Left lung (tissue), 10 donors: ENCODE measurements around the gene YJEFN3. TPM values are rescaled to one million over a fixed set of nuclear protein-coding genes. Genes with fewer than 3 reads are reported as not detected.

Experiments
- ATAC-seq: fragments of 200-7000 bp; cut with Tn5 transposase; one replicate; pipeline ENCODE4 v1.9.1; 2020; ENCODE audit warnings: moderate library complexity
- DNase-seq, 4 donors: peaks; one replicate each; pipeline ENCODE4 v3.0.0-alpha.2; 2013 to 2020
- H3K27ac ChIP-seq, 2 donors: fragments of 200-600 bp; sonication (generic) in 1 of 2; one replicate each; pipeline versions ENCODE4 v1.5.0 to v1.8.0; 2020 to 2021
- H3K27me3 ChIP-seq, 2 donors: fragments of 200-600 bp; sonication (generic) in 1 of 2; one replicate each; pipeline versions ENCODE4 v1.5.0 to v1.8.0; 2020 to 2021
- H3K36me3 ChIP-seq, 2 donors: fragments of 200-600 bp; sonication (generic) in 1 of 2; one replicate each; pipeline versions ENCODE4 v1.5.0 to v1.8.0; 2020 to 2021
- H3K4me1 ChIP-seq, 2 donors: fragments of 200-600 bp; one replicate each; pipeline ENCODE4 v1.8.0; 2021
- H3K4me3 ChIP-seq, 2 donors: fragments of 200-600 bp; sonication (generic) in 1 of 2; one replicate each; pipeline versions ENCODE4 v1.5.0 to v1.8.0; 2020 to 2021; ENCODE audit warnings: mild to moderate bottlenecking in 1 of 2
- H3K9me3 ChIP-seq, 2 donors: fragments of 200-600 bp; sonication (generic) in 1 of 2; one replicate each; pipeline versions ENCODE4 v1.5.0 to v1.8.0; 2020 to 2021
- intact Hi-C, 2 donors: fragments of 100-400 bp; cut with DNase I; formaldehyde crosslinking; loops; one replicate each; pipeline versions ENCODE4 v1.11.2 to v1.14.2; 2022
- polyA plus RNA-seq, 6 donors: library from polyadenylated mRNA; unstranded; fragments of 120-200 nt; gene quantifications; one replicate each; pipeline ENCODE4 v1.2.1, GENCODE V29; 2013; ENCODE audit not compliant: insufficient read length in 6 of 6
- total RNA-seq, 2 donors: library from RNA; stranded (reverse); fragmentation: NEBNext Ultra II Directional; extraction: Animal tissue kit (Norgen Biotek cat#: 25700); gene quantifications; one replicate each; pipeline ENCODE4 v1.2.1, GENCODE V29; 2021
- TF ChIP-seq, protein P1 (sequence below), 2 donors: fragments of 200-600 bp; sonication (generic) in 1 of 2; IDR thresholded peaks; one replicate each; pipeline versions ENCODE4 v1.5.0 to v1.8.0; 2021; ENCODE audit warnings: antibody characterized with exemption in 2 of 2
- donor health status: DM: no; HTN: yes; CAD: no.
- donor health status: DM: no; HTN: no; CAD: no.

The YJEFN3 gene
- total and polyA plus RNA-seq, 8 donors, result 2.7 to 13.6 (median 11.0) TPM

DNA sequence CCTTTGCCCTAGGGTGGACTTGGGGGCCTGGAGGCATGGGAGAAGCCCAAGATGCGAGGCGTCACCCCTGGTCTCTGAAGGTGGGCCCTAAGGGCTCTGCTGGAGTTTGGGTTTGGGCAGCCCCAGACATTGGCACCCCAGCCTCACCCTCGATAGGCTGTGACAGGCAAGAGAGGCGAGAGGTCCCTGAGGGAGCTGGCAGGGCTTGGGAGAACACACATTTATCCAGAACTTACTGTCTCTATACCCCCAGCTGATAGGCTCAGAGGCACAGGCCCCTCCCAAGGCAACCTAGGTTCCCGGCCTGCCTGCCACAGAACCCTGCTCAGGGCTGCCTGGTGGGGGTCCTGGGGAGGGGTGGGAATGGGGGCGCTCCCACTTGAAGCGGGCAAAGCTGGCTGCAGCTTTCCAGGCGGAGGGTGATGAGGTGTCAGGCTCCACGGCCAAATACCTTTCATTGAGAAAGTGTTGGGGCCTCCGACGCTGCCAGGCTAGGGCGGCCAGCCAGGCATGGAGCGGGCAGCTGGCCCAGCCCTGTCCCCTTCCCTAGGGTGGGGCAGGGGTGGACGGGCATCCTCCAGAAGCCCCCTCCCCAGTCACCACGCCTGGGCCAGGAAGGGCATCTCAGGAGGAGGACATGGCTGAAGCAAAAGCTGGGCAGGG is 19.1 kb downstream of the YJEFN3 start:
- intact Hi-C loops, result no loop called here

DNA sequence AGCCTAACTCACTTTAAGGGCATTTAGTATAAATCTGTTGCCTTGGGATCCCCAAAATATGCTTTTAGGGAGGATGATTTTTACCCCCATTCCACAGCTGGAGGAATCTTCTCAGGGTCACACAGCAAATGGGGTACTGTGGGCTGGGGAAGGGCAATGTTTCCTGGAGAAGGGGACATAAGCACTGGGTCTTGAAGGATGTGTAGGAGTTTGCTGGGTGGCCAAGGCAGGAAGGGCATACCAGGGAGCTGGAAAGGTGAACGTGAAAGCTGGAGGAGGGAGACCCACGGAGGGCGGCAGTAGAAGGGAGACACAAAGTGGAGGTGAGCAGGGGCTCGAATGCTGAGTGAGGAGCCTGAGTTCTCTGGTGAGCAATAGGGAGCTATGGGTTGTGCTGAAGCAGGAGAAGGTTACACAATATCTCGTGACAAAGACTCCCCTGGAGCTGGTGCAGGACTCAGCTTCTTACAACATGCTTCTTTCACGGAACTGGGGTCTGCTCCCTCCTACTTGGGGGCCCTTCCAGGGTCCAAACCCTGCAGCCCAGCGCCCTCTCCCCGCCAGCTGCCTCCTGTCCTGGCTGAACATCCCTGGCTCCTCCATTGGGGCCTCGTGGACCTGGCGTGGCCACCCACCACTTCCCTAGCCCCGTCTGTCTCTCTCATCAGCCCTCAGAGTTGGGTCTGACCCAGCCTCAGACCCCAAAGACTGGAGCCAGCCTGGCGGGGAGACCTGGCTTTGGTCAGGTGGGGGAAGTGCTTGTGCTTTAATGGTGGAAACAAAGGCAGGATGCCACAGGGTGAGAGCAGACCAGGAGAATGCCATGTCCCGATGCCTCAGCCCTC is 20.4 kb downstream of the YJEFN3 start:
- Histone ChIP-seq H3K9me3 (peaks cover 0 to 2% of the 10 kb centered on the region in 2 donors), H3K27ac (no peak overlapping the region), H3K4me1 (no peaks in the 10 kb centered on the region), H3K36me3 (no peaks in the 10 kb centered on the region), H3K27me3 (peaks cover 0 to 66% of the 10 kb centered on the region in 2 donors), H3K4me3 (no peak overlapping the region)
- TF ChIP-seq, protein P1, sequence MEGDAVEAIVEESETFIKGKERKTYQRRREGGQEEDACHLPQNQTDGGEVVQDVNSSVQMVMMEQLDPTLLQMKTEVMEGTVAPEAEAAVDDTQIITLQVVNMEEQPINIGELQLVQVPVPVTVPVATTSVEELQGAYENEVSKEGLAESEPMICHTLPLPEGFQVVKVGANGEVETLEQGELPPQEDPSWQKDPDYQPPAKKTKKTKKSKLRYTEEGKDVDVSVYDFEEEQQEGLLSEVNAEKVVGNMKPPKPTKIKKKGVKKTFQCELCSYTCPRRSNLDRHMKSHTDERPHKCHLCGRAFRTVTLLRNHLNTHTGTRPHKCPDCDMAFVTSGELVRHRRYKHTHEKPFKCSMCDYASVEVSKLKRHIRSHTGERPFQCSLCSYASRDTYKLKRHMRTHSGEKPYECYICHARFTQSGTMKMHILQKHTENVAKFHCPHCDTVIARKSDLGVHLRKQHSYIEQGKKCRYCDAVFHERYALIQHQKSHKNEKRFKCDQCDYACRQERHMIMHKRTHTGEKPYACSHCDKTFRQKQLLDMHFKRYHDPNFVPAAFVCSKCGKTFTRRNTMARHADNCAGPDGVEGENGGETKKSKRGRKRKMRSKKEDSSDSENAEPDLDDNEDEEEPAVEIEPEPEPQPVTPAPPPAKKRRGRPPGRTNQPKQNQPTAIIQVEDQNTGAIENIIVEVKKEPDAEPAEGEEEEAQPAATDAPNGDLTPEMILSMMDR (IDR thresholded peaks at IDR 0.05), result no peak
- intact Hi-C loops, result no loop called here
- ATAC-seq, result no peak
- no peak for DNase-seq

More for the DNA sequence above, 19.1 kb downstream of the YJEFN3 start:
- Histone ChIP-seq H3K4me3 (no peak overlapping the region), H3K4me1 (no peaks in the 10 kb centered on the region), H3K36me3 (no peaks in the 10 kb centered on the region), H3K9me3 (peaks cover 0 to 2% of the 10 kb centered on the region in 2 donors), H3K27me3 (peaks cover 0 to 76% of the 10 kb centered on the region in 2 donors), H3K27ac (no peak overlapping the region)
- TF ChIP-seq, protein P1 (IDR thresholded peaks at IDR 0.05), result no peak
- DNase-seq, result no peak
- no peak for ATAC-seq

DNA sequence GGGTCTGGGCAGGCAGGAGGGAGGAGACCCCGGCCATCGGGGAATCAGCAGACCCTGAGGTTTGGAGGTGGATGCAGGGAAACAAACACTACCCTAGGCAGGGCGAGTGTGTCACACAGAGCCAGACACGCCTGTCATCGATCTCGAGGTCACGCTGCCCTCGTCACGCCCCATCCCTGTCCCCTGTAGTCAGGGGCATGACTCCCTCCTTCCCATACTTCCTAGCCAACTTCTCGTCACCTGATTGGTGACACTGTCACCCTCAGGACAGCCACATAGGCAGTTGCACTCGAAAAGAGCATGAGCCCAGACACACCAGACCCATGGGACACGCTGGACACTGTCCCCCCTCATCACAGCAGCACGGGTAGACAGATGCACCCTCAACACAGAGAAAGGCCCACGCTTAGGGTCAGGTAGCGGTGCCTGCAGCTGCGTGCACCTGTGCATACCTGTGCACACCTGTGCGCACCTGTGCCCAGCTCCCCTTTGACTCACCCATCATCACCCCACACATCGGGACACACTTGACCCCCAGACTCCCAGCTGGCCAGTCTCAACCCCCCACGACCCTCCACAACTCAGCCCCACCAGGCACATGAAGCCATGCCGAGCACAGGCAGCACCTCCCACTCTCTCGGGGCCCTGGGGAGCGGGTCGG is 21.2 kb downstream of the YJEFN3 start:
- H3K36me3 ChIP-seq, result no peaks in the 10 kb centered on the region
- intact Hi-C loops, result no loop called here
- ATAC-seq (no peak), DNase-seq (no peak)
- H3K4me3 ChIP-seq, result no peak overlapping the region
- no peaks in the 10 kb centered on the region for H3K4me1 ChIP-seq
- no peak overlapping the region for H3K27ac ChIP-seq
- H3K27me3 ChIP-seq, result peaks cover 0 to 66% of the 10 kb centered on the region in 2 donors
- TF ChIP-seq, protein P1 (IDR thresholded peaks at IDR 0.05), result no peak
- H3K9me3 ChIP-seq, result peaks cover 0 to 2% of the 10 kb centered on the region in 2 donors

DNA sequence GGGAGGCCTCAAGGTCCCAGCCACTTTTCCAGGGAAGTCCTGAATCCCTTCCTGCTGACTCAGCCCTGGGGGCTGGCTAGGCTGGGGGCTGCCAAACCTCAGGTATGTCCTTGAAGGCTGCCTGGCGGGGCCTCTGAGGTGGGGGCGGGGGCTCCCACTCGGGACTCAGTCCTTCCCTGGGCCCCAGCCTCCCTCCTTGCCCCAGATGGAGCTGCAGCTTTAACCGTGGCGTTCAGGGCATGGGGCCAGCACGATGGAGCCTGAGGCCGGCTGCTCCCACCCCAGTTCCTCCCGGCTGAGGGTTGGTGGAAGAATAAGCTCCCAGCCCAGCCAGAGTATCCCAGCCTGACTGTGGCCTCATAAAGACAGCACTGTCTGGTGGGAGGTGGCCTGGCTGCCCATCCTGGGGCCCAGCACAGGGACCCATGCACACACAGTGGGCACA is 21.8 kb downstream of the YJEFN3 start:
- peak in 1 of 4 donors; percentile 72 for DNase-seq
- H3K36me3 ChIP-seq, result no peaks in the 10 kb centered on the region
- H3K4me3 ChIP-seq, result no peak overlapping the region
- no peak overlapping the region for H3K27ac ChIP-seq
- peak; percentile 11 for ATAC-seq
- no peaks in the 10 kb centered on the region for H3K4me1 ChIP-seq
- peaks cover 0 to 62% of the 10 kb centered on the region in 2 donors for H3K27me3 ChIP-seq
- TF ChIP-seq, protein P1 (IDR thresholded peaks at IDR 0.05), result no peak
- peaks cover 0 to 2% of the 10 kb centered on the region in 2 donors for H3K9me3 ChIP-seq
- intact Hi-C loops, result no loop called here
